ENCODE data around the gene ZNF385D.

GRCh38 chr3:21624524-21624923 lies 126.5 kb downstream of the ZNF385D start:
- TF ChIP-seq, protein P1, sequence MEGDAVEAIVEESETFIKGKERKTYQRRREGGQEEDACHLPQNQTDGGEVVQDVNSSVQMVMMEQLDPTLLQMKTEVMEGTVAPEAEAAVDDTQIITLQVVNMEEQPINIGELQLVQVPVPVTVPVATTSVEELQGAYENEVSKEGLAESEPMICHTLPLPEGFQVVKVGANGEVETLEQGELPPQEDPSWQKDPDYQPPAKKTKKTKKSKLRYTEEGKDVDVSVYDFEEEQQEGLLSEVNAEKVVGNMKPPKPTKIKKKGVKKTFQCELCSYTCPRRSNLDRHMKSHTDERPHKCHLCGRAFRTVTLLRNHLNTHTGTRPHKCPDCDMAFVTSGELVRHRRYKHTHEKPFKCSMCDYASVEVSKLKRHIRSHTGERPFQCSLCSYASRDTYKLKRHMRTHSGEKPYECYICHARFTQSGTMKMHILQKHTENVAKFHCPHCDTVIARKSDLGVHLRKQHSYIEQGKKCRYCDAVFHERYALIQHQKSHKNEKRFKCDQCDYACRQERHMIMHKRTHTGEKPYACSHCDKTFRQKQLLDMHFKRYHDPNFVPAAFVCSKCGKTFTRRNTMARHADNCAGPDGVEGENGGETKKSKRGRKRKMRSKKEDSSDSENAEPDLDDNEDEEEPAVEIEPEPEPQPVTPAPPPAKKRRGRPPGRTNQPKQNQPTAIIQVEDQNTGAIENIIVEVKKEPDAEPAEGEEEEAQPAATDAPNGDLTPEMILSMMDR (IDR thresholded peaks at IDR 0.05; ENCODE audit: low read depth, low read length, missing input control): no peak
- TF ChIP-seq HNF4A (conservative IDR thresholded peaks at IDR 0.05): no peak
- TF ChIP-seq FOXA2 (IDR thresholded peaks at IDR 0.05): no peak

All from liver (tissue), 3 donors.